Endodermal cell (in vitro differentiated cells): ENCODE data around the gene HRK. TPM values are rescaled to one million over a fixed set of nuclear protein-coding genes. Genes with fewer than 3 reads are reported as not detected.
A peak's percentile ranks its signal among the peaks of the same experiment; 100 is the strongest.

Experiments used
- DNase-seq: peaks from one replicate; pipeline ENCODE4 v3.0.0-alpha.2; 2017
- H3K27ac ChIP-seq: 2 replicates; pipeline ENCODE4 v1.5.1; 2013; ENCODE audit warnings: mild to moderate bottlenecking, low read depth, low read length, moderate library complexity
- H3K27me3 ChIP-seq: 2 replicates; pipeline ENCODE4 v1.6.1; 2013; ENCODE audit warnings: mild to moderate bottlenecking, low read length, moderate library complexity; ENCODE audit not compliant: insufficient read depth, control insufficient read depth, poor library complexity, severe bottlenecking
- H3K36me3 ChIP-seq: 2 replicates; pipeline ENCODE4 v1.7.0; 2013; ENCODE audit warnings: mild to moderate bottlenecking, low read length, moderate library complexity; ENCODE audit not compliant: control insufficient read depth, insufficient read depth
- H3K4me1 ChIP-seq: one replicate; pipeline ENCODE4 v1.7.0; 2013; ENCODE audit warnings: low read length; ENCODE audit not compliant: control insufficient read depth, insufficient read depth
- H3K4me3 ChIP-seq: 2 replicates; pipeline ENCODE4 v1.5.1; 2013; ENCODE audit warnings: mild to moderate bottlenecking, low read length, moderate library complexity
- H3K9ac ChIP-seq: 2 replicates; pipeline ENCODE4 v1.6.1; 2013; ENCODE audit warnings: mild to moderate bottlenecking, low read length, moderate library complexity; ENCODE audit not compliant: poor library complexity, severe bottlenecking; ENCODE audit errors: extremely low read depth
- H3K9me3 ChIP-seq: 2 replicates; pipeline ENCODE4 v1.6.1; 2013; ENCODE audit warnings: mild to moderate bottlenecking, low read length, moderate library complexity; ENCODE audit not compliant: control insufficient read depth
- H3K27ac Mint-ChIP-seq: 2 replicates; pipeline ENCODE4 v1.8.0; 2020; ENCODE audit warnings: mixed read lengths
- H3K27me3 Mint-ChIP-seq: 2 replicates; pipeline ENCODE4 v1.8.0; 2021; ENCODE audit warnings: mild to moderate bottlenecking, mixed read lengths; ENCODE audit not compliant: insufficient read depth
- H3K36me3 Mint-ChIP-seq: 2 replicates; pipeline ENCODE4 v1.8.0; 2020; ENCODE audit warnings: low read depth, mixed read lengths
- H3K4me1 Mint-ChIP-seq: 2 replicates; pipeline ENCODE4 v1.8.0; 2020; ENCODE audit warnings: mixed read lengths
- H3K4me3 Mint-ChIP-seq: 2 replicates; pipeline ENCODE4 v1.8.0; 2020; ENCODE audit warnings: mild to moderate bottlenecking, moderate library complexity, mixed read lengths
- H3K9me3 Mint-ChIP-seq: 2 replicates; pipeline ENCODE4 v1.8.0; 2020; ENCODE audit warnings: mild to moderate bottlenecking, mixed read lengths
- WGBS, 2 experiments: methylation state at CpG; one replicate each; pipeline versions ENCODE4 v1.1.5 to v1.1.7; 2013; ENCODE audit warnings: missing lambda C conversion rate in 2 of 2, mixed read lengths in 1 of 2; ENCODE audit not compliant: insufficient coverage in 1 of 2, insufficient read length in 1 of 2; 5-methylcytosine and 5-hydroxymethylcytosine counted together
- total RNA-seq, 2 donors: library from RNA; stranded (reverse); fragmentation: NEBNext Ultra II Directional in 1 of 2; extraction: Animal tissue kit (Norgen Biotek cat#: 25700) in 1 of 2; gene quantifications; 2 replicates in 1 of 2; 3 replicates in 1 of 2; pipeline ENCODE4 v1.2.1, GENCODE V29; 2021
- TF ChIP-seq, protein P1 (sequence below): fragments of 200-600 bp; sonication (generic); conservative IDR thresholded peaks from 2 replicates; pipeline ENCODE4 v1.5.0; 2021; ENCODE audit warnings: antibody characterized with exemption, mild to moderate bottlenecking

Gene HRK
- total RNA-seq, 2 donors from 2014 or later, result 1.4 to 1.6 TPM

DNA sequence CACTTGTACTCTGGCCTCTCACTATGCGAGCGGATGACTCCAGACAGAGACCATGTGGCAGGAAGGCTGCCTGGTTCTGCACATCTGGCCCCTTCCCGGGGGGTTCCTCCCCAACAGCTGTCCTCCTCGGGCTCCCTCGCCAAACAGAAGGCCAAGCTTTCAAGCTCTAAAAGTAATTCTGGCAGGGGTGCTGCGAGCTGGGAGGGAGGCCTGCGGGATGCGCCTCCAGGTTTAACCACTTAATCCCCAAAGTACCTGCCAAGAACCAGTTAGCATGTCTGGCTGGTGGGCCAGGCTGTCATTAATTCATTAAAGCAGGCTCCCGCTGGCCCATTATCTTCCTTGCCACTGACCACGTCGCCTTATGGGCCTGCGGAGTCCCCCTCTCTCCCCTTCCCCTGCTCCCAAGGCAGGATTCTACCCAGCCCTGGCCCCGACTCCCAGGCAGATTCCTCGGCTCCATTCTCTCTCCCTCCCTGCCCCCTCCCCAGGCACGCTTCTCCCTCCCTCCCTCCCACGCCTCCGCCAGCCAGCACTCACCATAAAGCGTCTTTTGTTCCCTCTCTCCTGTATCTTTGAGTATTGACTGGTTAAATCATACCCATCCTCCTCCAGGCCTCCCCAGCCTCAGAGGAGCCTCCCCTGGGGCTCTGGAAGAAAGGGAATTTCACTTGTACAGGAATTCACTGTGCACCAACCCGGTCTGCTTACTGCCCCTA, 4.9 kb downstream of the HRK start:
- no peaks in the 10 kb centered on the region for H3K36me3 ChIP-seq
- H3K27me3 Mint-ChIP-seq, result peaks cover 57% of the 10 kb centered on the region
- H3K27ac ChIP-seq, result no peak overlapping the region
- H3K4me3 Mint-ChIP-seq, result peak overlapping the region; percentile 37
- H3K9me3 Mint-ChIP-seq, result peaks cover 7% of the 10 kb centered on the region
- DNase-seq, result peak; percentile 89
- no peaks in the 10 kb centered on the region for H3K36me3 Mint-ChIP-seq
- H3K9ac ChIP-seq, result no peak overlapping the region
- H3K4me1 ChIP-seq, result peaks cover 7% of the 10 kb centered on the region
- H3K27me3 ChIP-seq, result peaks cover 40% of the 10 kb centered on the region
- WGBS, 2 experiments, result 13 to 17% methylated on average over 9 to 19 of the region's 19 CpGs
- TF ChIP-seq, protein P1, sequence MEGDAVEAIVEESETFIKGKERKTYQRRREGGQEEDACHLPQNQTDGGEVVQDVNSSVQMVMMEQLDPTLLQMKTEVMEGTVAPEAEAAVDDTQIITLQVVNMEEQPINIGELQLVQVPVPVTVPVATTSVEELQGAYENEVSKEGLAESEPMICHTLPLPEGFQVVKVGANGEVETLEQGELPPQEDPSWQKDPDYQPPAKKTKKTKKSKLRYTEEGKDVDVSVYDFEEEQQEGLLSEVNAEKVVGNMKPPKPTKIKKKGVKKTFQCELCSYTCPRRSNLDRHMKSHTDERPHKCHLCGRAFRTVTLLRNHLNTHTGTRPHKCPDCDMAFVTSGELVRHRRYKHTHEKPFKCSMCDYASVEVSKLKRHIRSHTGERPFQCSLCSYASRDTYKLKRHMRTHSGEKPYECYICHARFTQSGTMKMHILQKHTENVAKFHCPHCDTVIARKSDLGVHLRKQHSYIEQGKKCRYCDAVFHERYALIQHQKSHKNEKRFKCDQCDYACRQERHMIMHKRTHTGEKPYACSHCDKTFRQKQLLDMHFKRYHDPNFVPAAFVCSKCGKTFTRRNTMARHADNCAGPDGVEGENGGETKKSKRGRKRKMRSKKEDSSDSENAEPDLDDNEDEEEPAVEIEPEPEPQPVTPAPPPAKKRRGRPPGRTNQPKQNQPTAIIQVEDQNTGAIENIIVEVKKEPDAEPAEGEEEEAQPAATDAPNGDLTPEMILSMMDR, result no peak
- H3K4me3 ChIP-seq, result no peak overlapping the region
- peaks cover 10% of the 10 kb centered on the region for H3K9me3 ChIP-seq
- no peak overlapping the region for H3K27ac Mint-ChIP-seq
- H3K4me1 Mint-ChIP-seq, result peaks cover 36% of the 10 kb centered on the region

DNA sequence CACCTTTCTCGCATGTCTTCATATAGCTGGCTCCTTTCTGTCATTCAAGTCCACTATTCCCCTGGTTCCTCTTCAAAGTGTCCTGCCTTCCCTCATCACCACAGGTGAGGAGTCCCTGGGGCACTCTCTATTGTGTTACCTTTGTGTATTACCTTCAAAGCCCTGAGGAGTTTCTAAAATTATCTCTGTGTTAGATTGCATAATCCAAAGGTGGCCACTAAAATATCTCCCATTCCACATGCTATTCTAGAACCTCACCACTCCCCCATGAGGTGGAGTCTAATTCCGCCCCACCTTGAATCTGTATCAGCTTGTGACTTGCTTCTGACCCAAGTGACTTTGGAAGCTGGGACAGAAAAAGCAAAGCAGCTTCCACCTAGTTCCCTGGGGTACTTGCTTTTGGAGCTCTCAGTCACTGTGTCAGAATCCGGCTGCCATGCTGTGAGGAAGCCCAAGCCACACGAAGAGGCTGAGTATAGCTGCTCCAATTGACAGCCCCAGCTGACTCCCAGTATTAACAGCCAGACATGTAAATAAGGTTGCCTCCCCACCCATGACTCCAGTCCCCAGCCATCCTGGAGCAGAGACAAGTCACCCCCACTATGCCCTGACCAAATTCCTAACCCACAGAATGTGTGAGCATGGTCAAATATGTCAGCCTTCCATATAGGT, 6.8 kb downstream of the HRK start:
- Histone ChIP-seq H3K36me3 (no peaks in the 10 kb centered on the region), H3K9me3 (peaks cover 10% of the 10 kb centered on the region), H3K4me3 (no peak overlapping the region), H3K4me1 (peaks cover 2% of the 10 kb centered on the region), H3K27ac (no peak overlapping the region), H3K9ac (no peak overlapping the region), H3K27me3 (peaks cover 26% of the 10 kb centered on the region)
- H3K9me3 Mint-ChIP-seq, result peaks cover 7% of the 10 kb centered on the region
- 89 to 92% methylated on average over 4 of the region's 4 CpGs for WGBS, 2 experiments
- H3K27ac Mint-ChIP-seq, result no peak overlapping the region
- H3K4me1 Mint-ChIP-seq, result peaks cover 25% of the 10 kb centered on the region
- H3K36me3 Mint-ChIP-seq, result no peaks in the 10 kb centered on the region
- TF ChIP-seq, protein P1, result peak; percentile 44
- peaks cover 44% of the 10 kb centered on the region for H3K27me3 Mint-ChIP-seq
- peak; percentile 68 for DNase-seq
- H3K4me3 Mint-ChIP-seq, result no peak overlapping the region

DNA sequence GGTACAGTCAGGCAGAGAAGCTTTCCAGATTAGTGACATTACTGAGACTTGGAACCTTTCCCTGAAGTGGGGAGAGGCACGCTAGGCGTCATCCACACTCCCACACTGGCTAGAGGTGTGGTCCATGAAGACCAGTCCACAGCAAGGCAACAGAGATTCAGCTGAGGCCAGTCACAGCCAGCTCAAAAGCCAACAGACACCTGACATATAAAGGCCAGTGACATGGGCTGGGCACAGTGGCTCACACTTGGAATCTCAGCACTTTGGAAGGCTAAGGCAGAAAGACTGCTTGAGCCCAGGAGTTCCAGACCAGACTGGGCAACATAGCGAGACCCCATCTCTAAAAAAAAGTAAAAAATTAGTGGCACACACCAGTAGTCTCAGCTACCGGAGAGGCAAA, 10.9 kb downstream of the HRK start:
- no peak overlapping the region for H3K4me3 Mint-ChIP-seq
- no peaks in the 10 kb centered on the region for H3K36me3 Mint-ChIP-seq
- TF ChIP-seq, protein P1, result no peak
- no peaks in the 10 kb centered on the region for H3K36me3 ChIP-seq
- H3K9me3 Mint-ChIP-seq, result peaks cover 5% of the 10 kb centered on the region
- H3K4me3 ChIP-seq, result no peak overlapping the region
- no peak overlapping the region for H3K9ac ChIP-seq
- WGBS, 2 experiments, result 87 to 92% methylated on average over 4 of the region's 4 CpGs
- no peak for DNase-seq
- H3K9me3 ChIP-seq, result peaks cover 10% of the 10 kb centered on the region
- no peak overlapping the region for H3K27ac Mint-ChIP-seq
- H3K4me1 ChIP-seq, result no peaks in the 10 kb centered on the region
- H3K27ac ChIP-seq, result no peak overlapping the region
- H3K27me3 ChIP-seq, result no peaks in the 10 kb centered on the region
- H3K27me3 Mint-ChIP-seq, result peaks cover 13% of the 10 kb centered on the region
- H3K4me1 Mint-ChIP-seq, result peaks cover 11% of the 10 kb centered on the region
